ENCODE results near the gene PHAX.
A peak's percentile ranks its signal among the peaks of the same experiment; 100 is the strongest.
"Not testable (repeated sequence)": the region's sequence is repeated elsewhere in the genome, so short reads cannot be mapped to it uniquely, and the experiment has no call there.

PHAX gene, protein sequence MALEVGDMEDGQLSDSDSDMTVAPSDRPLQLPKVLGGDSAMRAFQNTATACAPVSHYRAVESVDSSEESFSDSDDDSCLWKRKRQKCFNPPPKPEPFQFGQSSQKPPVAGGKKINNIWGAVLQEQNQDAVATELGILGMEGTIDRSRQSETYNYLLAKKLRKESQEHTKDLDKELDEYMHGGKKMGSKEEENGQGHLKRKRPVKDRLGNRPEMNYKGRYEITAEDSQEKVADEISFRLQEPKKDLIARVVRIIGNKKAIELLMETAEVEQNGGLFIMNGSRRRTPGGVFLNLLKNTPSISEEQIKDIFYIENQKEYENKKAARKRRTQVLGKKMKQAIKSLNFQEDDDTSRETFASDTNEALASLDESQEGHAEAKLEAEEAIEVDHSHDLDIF

GRCh38 chr5:126600631-126601511 lies at the start of gene PHAX:
TSS of gene PHAX (plus strand) at chr5:126600947. CDS start at chr5:126600963, 16 bp downstream.
- peak within 1 kb of the TSS; percentile 46 for H3K27ac Mint-ChIP-seq
- H3K4me1 Mint-ChIP-seq, result peaks cover 22% of the 10 kb centered on the region
- ATAC-seq (peak; percentile 95), DNase-seq (ENCODE audit: low spot score in 2 of 2) (peak; percentile 70 to 86)
- H3K9me3 Mint-ChIP-seq, result no peaks in the 10 kb centered on the region
- H3K4me3 Mint-ChIP-seq, result peak within 1 kb of the TSS; percentile 72
- H3K36me3 Mint-ChIP-seq, result peaks cover 50% of the 10 kb centered on the region

GRCh38 chr5:126552614-126553013 lies 48.1 kb upstream of the PHAX start:
- DNase-seq (ENCODE audit: low spot score in 2 of 2), result no peak
- ATAC-seq, result no peak
- H3K27ac Mint-ChIP-seq, result no peak overlapping the region
- no peak overlapping the region for H3K4me3 Mint-ChIP-seq
- H3K9me3 Mint-ChIP-seq, result no peaks in the 10 kb centered on the region
- H3K36me3 Mint-ChIP-seq, result no peaks in the 10 kb centered on the region
- H3K4me1 Mint-ChIP-seq, result no peaks in the 10 kb centered on the region

DNA sequence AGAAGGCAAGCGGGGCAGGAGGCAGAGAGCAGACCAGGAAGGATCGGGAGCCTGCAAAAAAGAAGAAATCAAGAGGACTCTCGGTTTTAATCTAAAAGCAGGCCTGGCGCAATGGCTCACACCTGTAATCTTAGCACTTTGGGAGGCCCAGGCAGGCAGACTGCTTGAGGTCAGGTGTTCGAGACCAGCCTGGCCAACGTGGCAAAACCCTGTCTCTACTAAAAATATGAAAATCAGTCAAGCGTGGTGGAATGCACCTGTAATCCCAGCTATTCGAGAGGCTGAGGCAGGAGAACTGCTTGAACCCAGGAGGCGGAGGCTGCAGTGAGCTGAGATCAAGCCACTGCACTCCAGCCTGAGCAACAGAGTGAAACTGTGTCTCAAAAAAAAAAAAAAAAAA lies 45.6 kb upstream of the PHAX start:
- H3K9me3 Mint-ChIP-seq; H3K4me3 Mint-ChIP-seq; H3K27ac Mint-ChIP-seq; H3K4me1 Mint-ChIP-seq; ATAC-seq; H3K36me3 Mint-ChIP-seq; DNase-seq (ENCODE audit: low spot score in 2 of 2): not testable (repeated sequence)

DNA sequence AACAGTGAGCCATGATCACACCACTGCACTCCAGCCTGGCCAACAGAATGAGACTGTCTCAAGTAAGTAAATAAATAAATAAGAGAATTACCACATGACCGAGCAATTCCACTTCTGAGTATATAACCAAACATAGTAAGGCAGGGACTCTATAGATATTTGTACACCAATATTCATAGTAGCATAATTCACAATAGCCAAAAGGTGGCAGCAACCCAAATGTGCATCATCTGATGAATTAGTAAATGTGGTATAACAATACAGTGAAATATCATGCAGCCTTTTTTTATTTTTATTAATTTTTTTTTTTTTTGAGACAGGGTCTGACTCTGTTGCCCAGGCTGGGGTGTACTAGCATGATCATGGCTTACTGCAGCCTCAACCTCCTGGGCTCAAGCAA lies 38.8 kb upstream of the PHAX start:
- ATAC-seq (no peak), DNase-seq (ENCODE audit: low spot score in 2 of 2) (no peak)
- Mint-ChIP-seq H3K36me3 (no peaks in the 10 kb centered on the region), H3K9me3 (no peaks in the 10 kb centered on the region), H3K4me3 (no peak overlapping the region), H3K4me1 (no peaks in the 10 kb centered on the region), H3K27ac (no peak overlapping the region)

DNA sequence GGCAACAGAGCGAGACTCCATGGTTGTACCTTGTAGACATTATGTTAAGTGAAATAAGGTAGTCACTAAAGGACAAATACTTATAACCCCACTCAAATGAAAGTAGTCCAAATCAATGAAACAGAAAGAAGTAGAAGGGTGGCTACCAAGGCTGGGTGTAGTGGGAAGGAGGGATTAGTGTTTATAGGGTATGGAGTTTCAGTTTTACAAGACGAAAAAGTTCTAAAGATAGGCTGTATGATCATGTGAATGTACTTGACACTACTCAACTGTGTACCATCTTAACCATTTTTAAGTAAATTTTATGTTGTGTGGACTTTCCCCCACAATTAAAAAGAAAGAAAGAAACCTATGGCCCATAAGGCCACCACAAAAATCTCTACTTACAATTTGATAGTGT lies 37.9 kb upstream of the PHAX start:
- Mint-ChIP-seq H3K4me3 (no peak overlapping the region), H3K4me1 (no peaks in the 10 kb centered on the region), H3K36me3 (no peaks in the 10 kb centered on the region), H3K9me3 (no peaks in the 10 kb centered on the region), H3K27ac (no peak overlapping the region)
- DNase-seq (ENCODE audit: low spot score in 2 of 2) (no peak), ATAC-seq (peak; percentile 55)

DNA sequence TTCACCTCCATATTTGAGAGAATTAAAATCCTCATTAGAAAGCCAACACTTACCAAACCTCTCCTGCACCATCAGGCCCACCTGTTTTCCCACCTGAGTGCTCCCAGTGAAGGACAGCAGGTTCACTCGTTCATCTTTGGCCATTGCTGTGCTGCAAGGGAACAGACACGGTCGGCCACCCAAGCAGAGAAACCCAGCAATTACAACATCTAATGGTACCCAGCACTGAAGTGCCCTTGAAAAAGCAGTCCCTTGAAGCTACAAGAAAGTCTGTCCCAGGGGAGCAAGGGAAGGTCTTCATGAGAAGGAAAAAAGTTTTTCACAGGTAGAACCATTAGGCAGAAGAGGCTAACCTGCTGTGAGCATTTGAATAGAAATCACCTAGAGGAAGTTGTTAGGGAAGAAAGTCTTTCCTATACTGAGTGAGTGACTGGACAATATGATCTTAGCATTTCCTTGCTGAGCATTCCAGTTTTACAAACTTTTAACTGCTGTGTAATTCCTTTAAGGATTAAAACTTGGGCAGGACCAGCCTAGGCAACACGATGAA lies 32.5 kb upstream of the PHAX start:
- ATAC-seq (no peak), DNase-seq (ENCODE audit: low spot score in 2 of 2) (no peak)
- H3K36me3 Mint-ChIP-seq, result no peaks in the 10 kb centered on the region
- H3K27ac Mint-ChIP-seq, result no peak overlapping the region
- no peak overlapping the region for H3K4me3 Mint-ChIP-seq
- no peaks in the 10 kb centered on the region for H3K9me3 Mint-ChIP-seq
- no peaks in the 10 kb centered on the region for H3K4me1 Mint-ChIP-seq

- no peak for ATAC-seq
- no peaks in the 10 kb centered on the region for H3K9me3 Mint-ChIP-seq
- H3K4me3 Mint-ChIP-seq, result no peak overlapping the region
These were observed 25.1 kb upstream of the PHAX start for GRCh38 chr5:126575644-126576043.

DNA sequence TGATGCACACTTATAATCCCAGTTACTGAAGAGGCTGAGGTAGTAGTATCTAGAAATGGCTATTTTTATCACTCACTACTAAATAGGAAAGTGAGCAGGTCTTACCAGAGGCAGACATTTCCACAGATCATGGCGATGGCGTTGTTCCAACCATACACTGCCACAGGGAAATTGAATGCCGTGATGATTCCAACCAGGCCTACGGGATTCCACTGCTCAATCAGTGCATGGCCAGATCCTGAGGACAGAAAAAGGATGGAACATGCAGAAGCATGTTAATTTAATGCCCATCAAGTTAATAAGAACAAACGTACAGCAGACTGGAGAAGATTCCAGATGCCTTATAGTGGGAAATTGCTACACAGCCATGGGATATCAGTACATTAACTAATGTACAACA lies 23.8 kb upstream of the PHAX start:
- DNase-seq (ENCODE audit: low spot score in 2 of 2) (no peak), ATAC-seq (no peak)
- Mint-ChIP-seq H3K4me3 (no peak overlapping the region), H3K27ac (no peak overlapping the region), H3K36me3 (no peaks in the 10 kb centered on the region), H3K4me1 (no peaks in the 10 kb centered on the region), H3K9me3 (no peaks in the 10 kb centered on the region)

More at GRCh38 chr5:126575644-126576043, 25.1 kb upstream of the PHAX start:
- H3K27ac Mint-ChIP-seq, result no peak overlapping the region
- H3K4me1 Mint-ChIP-seq, result no peaks in the 10 kb centered on the region
- no peak for DNase-seq (ENCODE audit: low spot score in 2 of 2)
- H3K36me3 Mint-ChIP-seq, result no peaks in the 10 kb centered on the region

- H3K9me3 Mint-ChIP-seq, result no peaks in the 10 kb centered on the region
- no peaks in the 10 kb centered on the region for H3K36me3 Mint-ChIP-seq
- H3K27ac Mint-ChIP-seq, result no peak overlapping the region
- H3K4me3 Mint-ChIP-seq, result no peak overlapping the region
- no peaks in the 10 kb centered on the region for H3K4me1 Mint-ChIP-seq
- no peak for DNase-seq (ENCODE audit: low spot score in 2 of 2)
- no peak for ATAC-seq
These were observed 23.3 kb upstream of the PHAX start for GRCh38 chr5:126577415-126577814.

DNA sequence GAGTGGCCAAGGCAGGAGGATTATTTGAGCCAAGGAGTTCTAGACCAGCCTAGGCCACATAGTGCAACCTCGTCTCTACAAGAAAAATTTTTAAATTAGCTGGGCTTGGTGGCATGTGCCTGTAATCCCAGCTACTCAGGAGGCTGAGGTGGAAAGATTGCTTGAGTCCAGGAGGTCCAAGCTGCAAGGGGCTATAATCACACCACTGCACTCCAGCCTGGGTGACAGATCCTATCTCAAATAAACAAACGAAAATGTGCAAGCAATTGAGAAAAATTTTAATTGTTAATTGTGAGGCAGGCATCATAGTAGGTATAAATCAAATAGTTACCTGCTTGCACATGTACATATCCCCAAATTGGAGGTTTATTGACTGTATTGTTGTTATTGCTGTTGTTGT lies 21.0 kb upstream of the PHAX start:
- ATAC-seq (no peak), DNase-seq (ENCODE audit: low spot score in 2 of 2) (no peak)
- no peaks in the 10 kb centered on the region for H3K36me3 Mint-ChIP-seq
- no peak overlapping the region for H3K27ac Mint-ChIP-seq
- H3K9me3 Mint-ChIP-seq, result no peaks in the 10 kb centered on the region
- no peaks in the 10 kb centered on the region for H3K4me1 Mint-ChIP-seq
- no peak overlapping the region for H3K4me3 Mint-ChIP-seq

DNA sequence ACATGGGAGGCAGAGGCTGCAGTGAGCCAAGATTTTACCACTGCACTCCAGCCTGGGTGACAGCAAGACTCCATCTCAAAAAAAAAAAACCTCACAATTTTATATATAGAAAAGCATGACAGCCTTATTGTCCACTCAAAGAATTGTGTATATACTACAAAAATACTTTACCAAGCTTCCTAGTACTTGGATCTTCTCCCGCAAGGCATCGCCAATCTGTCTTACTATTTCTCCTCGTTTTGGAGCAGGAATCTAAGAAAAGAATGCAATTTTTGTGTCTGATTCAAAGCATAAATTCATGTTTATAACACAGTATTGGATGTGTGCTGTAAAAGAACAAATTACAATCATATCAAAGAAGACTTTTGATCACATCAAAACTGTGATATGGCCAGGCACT lies 17.0 kb upstream of the PHAX start:
- no peaks in the 10 kb centered on the region for H3K36me3 Mint-ChIP-seq
- H3K9me3 Mint-ChIP-seq, result no peaks in the 10 kb centered on the region
- no peaks in the 10 kb centered on the region for H3K4me1 Mint-ChIP-seq

DNA sequence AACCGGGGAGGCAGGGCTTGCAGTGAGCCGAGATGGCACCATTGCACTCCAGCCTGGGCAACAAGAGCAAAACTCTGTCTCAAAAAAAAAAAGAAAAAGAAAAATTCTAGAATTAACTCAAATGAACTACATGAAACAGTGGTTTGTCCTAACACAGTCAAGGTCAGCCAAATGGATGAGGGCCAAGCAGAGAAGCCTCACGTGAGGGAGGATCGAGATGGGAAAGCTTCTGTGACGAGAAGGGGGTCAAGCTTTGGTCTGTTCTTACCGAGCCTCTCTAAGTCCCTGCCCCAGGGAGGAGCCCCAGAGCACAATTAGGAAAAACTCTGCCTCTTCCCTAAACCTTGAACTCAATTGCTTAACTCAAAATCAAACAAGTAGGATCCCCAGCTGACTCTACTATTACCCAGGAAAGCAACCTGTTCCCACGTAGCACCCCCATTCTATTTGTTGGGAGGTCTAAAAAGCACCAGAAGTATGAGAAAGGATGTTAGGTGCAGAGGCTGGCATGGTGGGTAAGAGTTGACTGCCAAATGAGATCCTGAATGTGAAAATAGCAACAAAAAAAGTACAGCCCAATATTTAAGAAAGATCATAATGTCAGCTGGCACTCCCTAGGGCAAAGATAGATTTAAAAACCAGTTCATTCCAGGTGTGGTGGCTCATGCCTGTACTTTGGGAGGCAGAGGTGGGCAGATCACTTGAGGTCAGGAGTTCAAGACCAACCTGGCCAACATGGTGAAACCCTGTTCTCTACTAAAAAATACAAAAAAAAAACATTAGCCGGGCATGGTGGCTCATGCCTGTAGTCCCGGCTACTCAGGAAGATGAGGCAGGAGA lies 13.0 kb upstream of the PHAX start:
- Mint-ChIP-seq H3K4me1 (no peaks in the 10 kb centered on the region), H3K36me3 (no peaks in the 10 kb centered on the region), H3K4me3 (no peak overlapping the region), H3K27ac (no peak overlapping the region), H3K9me3 (no peaks in the 10 kb centered on the region)
- DNase-seq (ENCODE audit: low spot score in 2 of 2), result no peak
- no peak for ATAC-seq

More for the DNA sequence above, 17.0 kb upstream of the PHAX start:
- no peak overlapping the region for H3K27ac Mint-ChIP-seq
- H3K4me3 Mint-ChIP-seq, result no peak overlapping the region
- DNase-seq (ENCODE audit: low spot score in 2 of 2) (no peak), ATAC-seq (no peak)

- DNase-seq (ENCODE audit: low spot score in 2 of 2) (no peak), ATAC-seq (no peak)
- H3K36me3 Mint-ChIP-seq, result no peaks in the 10 kb centered on the region
- no peaks in the 10 kb centered on the region for H3K9me3 Mint-ChIP-seq
- no peak overlapping the region for H3K27ac Mint-ChIP-seq
- H3K4me3 Mint-ChIP-seq, result no peak overlapping the region
- H3K4me1 Mint-ChIP-seq, result peaks cover 7% of the 10 kb centered on the region
These were observed 11.0 kb upstream of the PHAX start for GRCh38 chr5:126589536-126590297.

- Mint-ChIP-seq H3K4me3 (no peak overlapping the region), H3K36me3 (no peaks in the 10 kb centered on the region), H3K27ac (no peak overlapping the region), H3K9me3 (no peaks in the 10 kb centered on the region), H3K4me1 (peaks cover 14% of the 10 kb centered on the region)
- ATAC-seq, result no peak
- DNase-seq (ENCODE audit: low spot score in 2 of 2), result no peak
These were observed 9.2 kb upstream of the PHAX start for GRCh38 chr5:126591549-126591948.
